Astrocyte (in vitro differentiated cells and primary cell): ENCODE results near the gene OFD1. TPM values are rescaled to one million over a fixed set of nuclear protein-coding genes. Genes with fewer than 3 reads are reported as not detected.
A peak's percentile ranks its signal among the peaks of the same experiment; 100 is the strongest.

ENCODE experiments used
- DNase-seq: peaks from one replicate; pipeline ENCODE4 v3.0.0-alpha.2; 2010; ENCODE audit warnings: low read depth
- FAIRE-seq: peaks from 2 replicates; lab custom pipeline; 2011; peaks lifted over from hg19 to GRCh38; lab: Jason Lieb, UNC
- H2AFZ ChIP-seq: 2 replicates; pipeline ENCODE4 v1.6.0; 2012; ENCODE audit warnings: low read depth, low read length, inconsistent platforms
- H3K27ac ChIP-seq: 2 replicates; pipeline ENCODE4 v1.5.1; 2011; ENCODE audit warnings: low read depth, low read length, inconsistent platforms
- H3K27me3 ChIP-seq: 2 replicates; pipeline ENCODE4 v1.6.0; 2011; ENCODE audit warnings: low read length, inconsistent platforms; ENCODE audit not compliant: insufficient read depth
- H3K36me3 ChIP-seq: 2 replicates; pipeline ENCODE4 v1.5.1; 2011; ENCODE audit warnings: low read length, inconsistent platforms; ENCODE audit not compliant: insufficient read depth
- H3K4me1 ChIP-seq: 2 replicates; pipeline ENCODE4 v1.5.1; 2011; ENCODE audit warnings: low read length, inconsistent platforms; ENCODE audit not compliant: insufficient read depth
- H3K4me2 ChIP-seq: 2 replicates; pipeline ENCODE4 v1.6.0; 2012; ENCODE audit warnings: low read length, inconsistent platforms
- H3K4me3 ChIP-seq: 2 replicates; pipeline ENCODE4 v1.5.1; 2011; ENCODE audit warnings: low read depth, mild to moderate bottlenecking, low read length, inconsistent platforms; ENCODE audit not compliant: insufficient read depth
- H3K79me2 ChIP-seq: 2 replicates; pipeline ENCODE4 v1.6.0; 2012; ENCODE audit warnings: mild to moderate bottlenecking, low read length, inconsistent platforms; ENCODE audit not compliant: insufficient read depth
- H3K9ac ChIP-seq: 2 replicates; pipeline ENCODE4 v1.6.0; 2012; ENCODE audit warnings: mild to moderate bottlenecking, low read length, inconsistent platforms
- H3K9me3 ChIP-seq: 2 replicates; pipeline ENCODE4 v1.5.1; 2012; ENCODE audit warnings: low read depth, mild to moderate bottlenecking, low read length, inconsistent platforms; ENCODE audit not compliant: insufficient read depth
- H4K20me1 ChIP-seq: 2 replicates; pipeline ENCODE4 v1.6.0; 2012; ENCODE audit warnings: low read length, inconsistent platforms; ENCODE audit not compliant: insufficient read depth
- H3K27ac Mint-ChIP-seq: one replicate; pipeline ENCODE4 v1.8.0; 2021; ENCODE audit warnings: mild to moderate bottlenecking, mixed read lengths; ENCODE audit not compliant: unreplicated experiment
- H3K27me3 Mint-ChIP-seq: one replicate; pipeline ENCODE4 v1.8.0; 2021; ENCODE audit warnings: low read depth, mixed read lengths; ENCODE audit not compliant: unreplicated experiment
- H3K36me3 Mint-ChIP-seq: one replicate; pipeline ENCODE4 v1.8.0; 2021; ENCODE audit warnings: low read depth, mixed read lengths; ENCODE audit not compliant: unreplicated experiment
- H3K4me1 Mint-ChIP-seq: one replicate; pipeline ENCODE4 v1.8.0; 2021; ENCODE audit warnings: low read depth, mixed read lengths; ENCODE audit not compliant: unreplicated experiment
- H3K4me3 Mint-ChIP-seq: one replicate; pipeline ENCODE4 v1.8.0; 2021; ENCODE audit warnings: mild to moderate bottlenecking, moderate library complexity, mixed read lengths; ENCODE audit not compliant: unreplicated experiment
- H3K9me3 Mint-ChIP-seq: one replicate; pipeline ENCODE4 v1.8.0; 2021; ENCODE audit warnings: mild to moderate bottlenecking, mixed read lengths; ENCODE audit not compliant: unreplicated experiment
- EZH2 ChIP-seq: IDR thresholded peaks from 2 replicates; pipeline ENCODE4 v1.6.1; 2012; ENCODE audit warnings: mild to moderate bottlenecking, low read length, inconsistent platforms; ENCODE audit not compliant: insufficient read depth
- total RNA-seq: library from RNA; stranded (reverse); gene quantifications from 2 replicates; pipeline ENCODE4 v1.2.1, GENCODE V29; 2021
- TF ChIP-seq, protein P1 (sequence below): IDR thresholded peaks from 2 replicates; pipeline ENCODE4 v1.5.1; 2011; ENCODE audit warnings: low read depth, mild to moderate bottlenecking, inconsistent platforms, low read length, moderate library complexity; ENCODE audit not compliant: insufficient read depth

Gene OFD1
- total RNA-seq, 1 donor from 2014 or later: 22.0 TPM

DNA sequence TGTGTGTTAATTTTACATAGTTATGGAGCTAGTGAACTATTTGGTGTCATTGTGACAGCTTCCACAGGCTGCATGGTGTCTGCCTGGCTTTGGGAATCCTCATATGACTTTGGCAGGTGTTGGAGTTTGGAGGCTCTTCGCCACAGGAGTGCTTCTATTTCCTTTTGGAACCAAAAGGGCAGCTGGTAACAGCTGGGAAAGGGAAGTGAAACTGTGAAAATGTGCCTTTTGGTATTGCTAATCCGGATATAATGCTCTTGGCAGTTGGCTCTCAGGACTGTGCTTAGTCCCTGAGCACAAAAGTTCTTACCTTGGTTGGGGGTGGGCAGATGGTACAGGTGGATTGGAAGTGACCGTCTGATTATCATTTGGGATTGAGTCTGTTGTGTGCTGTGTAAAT lies 18.1 kb downstream of the OFD1 start:
- no peaks in the 10 kb centered on the region for H3K27me3 Mint-ChIP-seq
- Histone ChIP-seq H3K9ac (no peak overlapping the region), H3K4me3 (no peak overlapping the region), H3K4me2 (no peak overlapping the region), H3K36me3 (peaks cover 6% of the 10 kb centered on the region), H3K9me3 (no peaks in the 10 kb centered on the region), H2AFZ (no peak overlapping the region), H3K4me1 (no peaks in the 10 kb centered on the region), H4K20me1 (no peaks in the 10 kb centered on the region), H3K27ac (no peak overlapping the region), H3K27me3 (no peaks in the 10 kb centered on the region), H3K79me2 (no peaks in the 10 kb centered on the region)
- no peak for TF ChIP-seq EZH2
- TF ChIP-seq, protein P1, sequence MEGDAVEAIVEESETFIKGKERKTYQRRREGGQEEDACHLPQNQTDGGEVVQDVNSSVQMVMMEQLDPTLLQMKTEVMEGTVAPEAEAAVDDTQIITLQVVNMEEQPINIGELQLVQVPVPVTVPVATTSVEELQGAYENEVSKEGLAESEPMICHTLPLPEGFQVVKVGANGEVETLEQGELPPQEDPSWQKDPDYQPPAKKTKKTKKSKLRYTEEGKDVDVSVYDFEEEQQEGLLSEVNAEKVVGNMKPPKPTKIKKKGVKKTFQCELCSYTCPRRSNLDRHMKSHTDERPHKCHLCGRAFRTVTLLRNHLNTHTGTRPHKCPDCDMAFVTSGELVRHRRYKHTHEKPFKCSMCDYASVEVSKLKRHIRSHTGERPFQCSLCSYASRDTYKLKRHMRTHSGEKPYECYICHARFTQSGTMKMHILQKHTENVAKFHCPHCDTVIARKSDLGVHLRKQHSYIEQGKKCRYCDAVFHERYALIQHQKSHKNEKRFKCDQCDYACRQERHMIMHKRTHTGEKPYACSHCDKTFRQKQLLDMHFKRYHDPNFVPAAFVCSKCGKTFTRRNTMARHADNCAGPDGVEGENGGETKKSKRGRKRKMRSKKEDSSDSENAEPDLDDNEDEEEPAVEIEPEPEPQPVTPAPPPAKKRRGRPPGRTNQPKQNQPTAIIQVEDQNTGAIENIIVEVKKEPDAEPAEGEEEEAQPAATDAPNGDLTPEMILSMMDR: no peak
- no peaks in the 10 kb centered on the region for H3K36me3 Mint-ChIP-seq
- H3K27ac Mint-ChIP-seq: no peak overlapping the region
- no peak overlapping the region for H3K4me3 Mint-ChIP-seq
- H3K4me1 Mint-ChIP-seq: peaks cover 5% of the 10 kb centered on the region
- FAIRE-seq (peak; percentile 37), DNase-seq (no peak)
- H3K9me3 Mint-ChIP-seq: no peaks in the 10 kb centered on the region

DNA sequence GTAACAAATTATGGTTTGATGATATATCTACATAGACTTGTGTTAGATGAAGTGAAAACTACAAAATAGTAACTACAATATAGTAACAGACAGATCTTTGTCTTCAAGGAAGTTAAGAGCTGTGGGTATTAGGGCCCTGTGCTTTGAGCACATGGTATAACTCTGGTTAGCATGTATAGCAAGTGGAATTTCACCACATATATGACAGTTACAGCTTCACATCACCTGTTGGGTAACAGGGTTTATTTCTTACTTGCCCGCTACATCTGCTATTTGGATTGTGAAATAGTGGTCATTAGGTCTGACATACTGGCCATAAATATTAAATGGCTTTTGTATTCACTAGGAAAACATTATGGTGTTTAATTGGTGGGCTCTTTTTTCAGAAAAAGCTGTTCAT lies 20.2 kb downstream of the OFD1 start:
- peaks cover 11% of the 10 kb centered on the region for H3K36me3 ChIP-seq

DNA sequence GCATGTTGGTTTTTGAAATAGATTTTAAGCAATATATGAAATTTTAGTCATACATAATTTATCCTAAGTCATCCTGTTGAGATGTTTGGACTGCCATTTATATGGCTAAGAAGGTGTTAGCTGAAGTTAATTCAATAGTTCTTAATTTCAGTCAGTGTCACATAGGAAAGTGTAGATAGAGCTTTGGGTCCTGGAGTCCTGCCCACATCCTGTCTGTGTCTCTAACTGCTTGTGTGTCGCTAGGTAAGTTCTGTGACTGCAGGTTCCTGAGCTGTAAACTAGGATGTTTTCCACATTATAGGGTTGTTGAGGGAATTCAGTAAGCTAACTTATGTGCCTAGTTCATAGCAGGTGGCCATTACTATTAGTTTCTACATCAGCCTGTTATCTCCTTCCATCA lies 20.7 kb downstream of the OFD1 start:
- H3K4me3 ChIP-seq: no peak overlapping the region
- FAIRE-seq (no peak), DNase-seq (no peak)
- H3K9ac ChIP-seq: no peak overlapping the region
- H3K36me3 ChIP-seq: peaks cover 11% of the 10 kb centered on the region
- H3K4me1 Mint-ChIP-seq: no peaks in the 10 kb centered on the region
- no peaks in the 10 kb centered on the region for H4K20me1 ChIP-seq
- no peak overlapping the region for H2AFZ ChIP-seq
- H3K9me3 Mint-ChIP-seq: no peaks in the 10 kb centered on the region
- H3K4me3 Mint-ChIP-seq: no peak overlapping the region
- no peaks in the 10 kb centered on the region for H3K79me2 ChIP-seq
- H3K4me2 ChIP-seq: no peak overlapping the region
- no peaks in the 10 kb centered on the region for H3K9me3 ChIP-seq
- no peaks in the 10 kb centered on the region for H3K27me3 Mint-ChIP-seq
- H3K27me3 ChIP-seq: no peaks in the 10 kb centered on the region
- no peak for TF ChIP-seq EZH2
- TF ChIP-seq, protein P1: no peak
- no peaks in the 10 kb centered on the region for H3K4me1 ChIP-seq
- no peak overlapping the region for H3K27ac ChIP-seq
- H3K27ac Mint-ChIP-seq: no peak overlapping the region
- no peaks in the 10 kb centered on the region for H3K36me3 Mint-ChIP-seq

More for the DNA sequence above, 20.2 kb downstream of the OFD1 start:
- DNase-seq (no peak), FAIRE-seq (peak; percentile 68)
- no peak overlapping the region for H3K4me3 Mint-ChIP-seq
- H3K9me3 ChIP-seq: no peaks in the 10 kb centered on the region
- H3K36me3 Mint-ChIP-seq: no peaks in the 10 kb centered on the region
- no peak overlapping the region for H3K27ac Mint-ChIP-seq
- no peak overlapping the region for H2AFZ ChIP-seq
- no peaks in the 10 kb centered on the region for H3K79me2 ChIP-seq
- H3K4me1 Mint-ChIP-seq: no peaks in the 10 kb centered on the region
- H3K27ac ChIP-seq: no peak overlapping the region
- no peaks in the 10 kb centered on the region for H3K27me3 Mint-ChIP-seq
- H3K9me3 Mint-ChIP-seq: no peaks in the 10 kb centered on the region
- TF ChIP-seq, protein P1: no peak
- TF ChIP-seq EZH2: no peak
- H3K4me3 ChIP-seq: no peak overlapping the region
- no peak overlapping the region for H3K9ac ChIP-seq
- H4K20me1 ChIP-seq: no peaks in the 10 kb centered on the region
- H3K4me1 ChIP-seq: no peaks in the 10 kb centered on the region
- H3K27me3 ChIP-seq: no peaks in the 10 kb centered on the region
- H3K4me2 ChIP-seq: no peak overlapping the region
